Kidney (tissue), 14 donors: ENCODE results near the gene PHF2. TPM values are rescaled to one million over a fixed set of nuclear protein-coding genes. Genes with fewer than 3 reads are reported as not detected.

Experiments
- DNase-seq, 5 donors: peaks; one replicate each; pipeline ENCODE4 v3.0.0-alpha.2; 2013 to 2020
- FAIRE-seq: peaks from 2 replicates; lab custom pipeline; 2012; peaks lifted over from hg19 to GRCh38; lab: Jason Lieb, UNC
- H3K27ac ChIP-seq, 2 donors: one replicate each; pipeline ENCODE4 v1.7.0; 2013; ENCODE audit warnings: low read depth in 2 of 2, low read length in 2 of 2, inconsistent platforms in 1 of 2
- H3K27me3 ChIP-seq: one replicate; pipeline ENCODE4 v1.7.1; 2013; ENCODE audit warnings: low read length, inconsistent platforms; ENCODE audit not compliant: control insufficient read depth, insufficient read depth
- H3K36me3 ChIP-seq, 3 donors: one replicate each; pipeline versions ENCODE4 v1.7.0 to v1.7.1; 2013; ENCODE audit warnings: low read length in 3 of 3, control low read depth in 1 of 3, inconsistent platforms in 1 of 3; ENCODE audit not compliant: insufficient read depth in 3 of 3, control insufficient read depth in 2 of 3
- H3K4me1 ChIP-seq, 3 donors: one replicate each; pipeline versions ENCODE4 v1.7.0 to v1.7.1; 2013; ENCODE audit warnings: low read length in 3 of 3, inconsistent platforms in 1 of 3, low read depth in 1 of 3; ENCODE audit not compliant: control insufficient read depth in 2 of 3, insufficient read depth in 2 of 3
- H3K4me3 ChIP-seq, 3 donors: one replicate each; pipeline versions ENCODE4 v1.7.0 to v1.8.1; 2013; ENCODE audit warnings: low read length in 3 of 3, control low read depth in 1 of 3, inconsistent platforms in 1 of 3
- H3K9ac ChIP-seq, 3 donors: one replicate each; pipeline versions ENCODE4 v1.7.0 to v1.7.1; 2013; ENCODE audit warnings: low read length in 3 of 3, control low read depth in 1 of 3, inconsistent platforms in 1 of 3
- H3K9me3 ChIP-seq, 3 donors: one replicate each; pipeline versions ENCODE4 v1.7.0 to v1.7.1; 2013; ENCODE audit warnings: low read length in 3 of 3, control low read depth in 1 of 3, inconsistent platforms in 1 of 3; ENCODE audit not compliant: control insufficient read depth in 2 of 3, insufficient read depth in 1 of 3
- intact Hi-C: fragments of 100-400 bp; cut with DNase I; formaldehyde crosslinking; loops from one replicate; pipeline ENCODE4 v1.11.1; 2022
- polyA plus RNA-seq: library from polyadenylated mRNA; stranded (reverse); fragments of 350-450 nt; fragmentation: Illumina TruSeq; extraction: RNeasy Lipid Tissue Mini Kit (QIAGEN cat#74804); gene quantifications from one replicate; pipeline ENCODE4 v1.2.3, GENCODE V29; 2014; ENCODE audit warnings: low read depth, low replicate concordance; ENCODE audit not compliant: insufficient read depth
- total RNA-seq: library from RNA; stranded (reverse); fragmentation: NEBNext Ultra II Directional; extraction: Animal tissue kit (Norgen Biotek cat#: 25700); gene quantifications from one replicate; pipeline ENCODE4 v1.2.1, GENCODE V29; 2021
- TF ChIP-seq, protein P1 (sequence below): IDR thresholded peaks from 3 replicates; pipeline ENCODE4 v1.5.1; 2012; ENCODE audit warnings: mild to moderate bottlenecking, moderate library complexity, borderline replicate concordance; ENCODE audit not compliant: insufficient read depth; ENCODE audit errors: extremely low read depth
- donor health status: control.
- donor health status: control.
- donor health status: control.
- donor health status: control.
- donor health status: control.
- donor health status: DM: yes; HTN: yes; CAD: no.
- donor health status: Normal renal cell carcinoma (clear cell type).

The PHF2 gene
- total and polyA plus RNA-seq, 2 donors from 2014 or later = 10.2 to 30.7 TPM

DNA sequence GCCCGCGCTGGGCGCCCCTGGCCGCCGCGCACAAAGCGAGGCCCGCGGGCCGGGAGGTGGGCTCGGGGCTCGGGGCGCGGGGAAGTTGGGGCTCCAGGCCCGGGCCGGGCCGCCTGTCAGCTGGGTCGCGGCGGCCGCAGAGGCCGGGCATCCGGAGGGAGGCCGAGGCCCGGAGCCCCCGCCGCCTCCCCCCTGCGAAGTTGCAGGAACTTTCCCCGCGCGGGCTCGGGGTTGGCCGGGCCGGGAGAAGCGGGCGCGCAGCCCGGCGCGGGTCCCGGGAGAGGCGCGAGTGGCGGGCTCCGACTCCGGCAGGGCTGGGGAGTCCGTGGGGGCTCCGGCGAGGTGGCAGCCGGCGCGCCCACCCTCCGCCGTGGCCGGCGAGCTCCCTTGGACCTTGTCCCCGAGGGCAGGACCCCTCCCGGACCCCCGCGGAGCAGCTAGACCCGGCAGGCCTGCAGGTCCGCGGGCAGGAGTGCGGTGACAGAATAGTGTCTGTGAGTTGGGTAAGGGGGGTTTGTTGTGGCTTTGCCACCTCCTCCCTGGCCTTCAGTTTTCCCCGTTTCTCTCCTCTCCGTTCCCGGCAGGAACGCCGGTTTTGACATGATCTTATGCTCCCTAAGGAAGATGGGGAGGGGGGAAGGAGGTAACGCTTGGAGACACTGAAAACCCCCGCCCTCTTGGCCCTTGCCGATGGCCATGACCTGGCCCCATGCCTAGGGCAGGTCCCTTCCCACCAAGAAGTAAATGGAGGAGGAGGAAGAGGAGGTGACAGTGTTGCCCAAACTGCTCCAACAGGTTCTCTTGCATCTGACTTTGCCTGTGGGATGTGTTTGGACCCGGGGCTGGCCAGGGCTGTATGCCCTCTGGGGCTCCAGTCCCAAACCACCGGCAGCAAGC is 942 bp downstream of the PHF2 start:
- peak in 4 of 5 donors; percentile 32 to 87 (median 61) for DNase-seq
- Histone ChIP-seq H3K4me1 (peaks cover 0 to 34% (median 11%) of the 10 kb centered on the region in 3 donors), H3K9ac (peak overlapping the region; percentile 8 to 83 (median 75)), H3K27ac (peak overlapping the region; percentile 67 to 72), H3K4me3 (peak overlapping the region; percentile 53 to 84 (median 78)), H3K36me3 (no peaks in the 10 kb centered on the region), H3K9me3 (no peaks in the 10 kb centered on the region), H3K27me3 (no peaks in the 10 kb centered on the region)
- FAIRE-seq = no peak
- TF ChIP-seq, protein P1, sequence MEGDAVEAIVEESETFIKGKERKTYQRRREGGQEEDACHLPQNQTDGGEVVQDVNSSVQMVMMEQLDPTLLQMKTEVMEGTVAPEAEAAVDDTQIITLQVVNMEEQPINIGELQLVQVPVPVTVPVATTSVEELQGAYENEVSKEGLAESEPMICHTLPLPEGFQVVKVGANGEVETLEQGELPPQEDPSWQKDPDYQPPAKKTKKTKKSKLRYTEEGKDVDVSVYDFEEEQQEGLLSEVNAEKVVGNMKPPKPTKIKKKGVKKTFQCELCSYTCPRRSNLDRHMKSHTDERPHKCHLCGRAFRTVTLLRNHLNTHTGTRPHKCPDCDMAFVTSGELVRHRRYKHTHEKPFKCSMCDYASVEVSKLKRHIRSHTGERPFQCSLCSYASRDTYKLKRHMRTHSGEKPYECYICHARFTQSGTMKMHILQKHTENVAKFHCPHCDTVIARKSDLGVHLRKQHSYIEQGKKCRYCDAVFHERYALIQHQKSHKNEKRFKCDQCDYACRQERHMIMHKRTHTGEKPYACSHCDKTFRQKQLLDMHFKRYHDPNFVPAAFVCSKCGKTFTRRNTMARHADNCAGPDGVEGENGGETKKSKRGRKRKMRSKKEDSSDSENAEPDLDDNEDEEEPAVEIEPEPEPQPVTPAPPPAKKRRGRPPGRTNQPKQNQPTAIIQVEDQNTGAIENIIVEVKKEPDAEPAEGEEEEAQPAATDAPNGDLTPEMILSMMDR = no peak
- intact Hi-C loops = no loop called here

DNA sequence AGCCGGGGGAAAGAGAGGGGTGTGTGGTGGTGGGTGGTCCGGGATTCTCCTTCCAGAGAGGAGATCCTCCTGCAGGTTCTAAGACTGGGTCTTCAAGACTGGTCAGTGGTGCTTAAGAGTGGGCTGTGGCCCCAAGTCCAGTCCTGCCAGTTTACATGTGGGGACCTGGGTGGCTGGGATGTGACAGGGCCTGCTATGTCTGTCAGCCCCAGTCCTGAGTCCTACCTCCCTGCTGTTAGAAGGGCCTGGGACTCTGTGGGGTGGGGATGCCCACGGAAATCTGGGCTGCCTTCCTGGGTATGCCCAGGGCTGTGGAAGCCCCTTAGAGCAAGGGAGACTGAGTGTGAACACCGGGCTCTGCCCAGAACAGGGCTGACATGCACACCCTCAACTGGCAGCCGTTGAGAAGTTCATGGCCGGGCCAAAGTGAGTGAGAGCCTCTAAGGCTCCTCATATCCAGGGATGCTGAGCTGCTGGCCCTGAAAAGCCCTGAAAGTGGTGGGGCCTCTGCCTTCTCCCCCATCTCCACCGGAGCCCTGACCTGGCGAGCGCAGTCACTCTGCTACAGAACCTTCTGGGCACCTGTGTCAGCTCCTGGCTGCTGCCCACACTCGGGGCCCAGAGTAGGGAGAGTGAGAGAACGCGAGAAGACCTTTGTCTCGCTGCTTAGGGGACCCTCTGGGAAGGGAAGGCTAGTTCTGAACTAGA is 1.7 kb downstream of the PHF2 start:
- no peaks in the 10 kb centered on the region for H3K36me3 ChIP-seq
- no peak for FAIRE-seq
- H3K9me3 ChIP-seq = no peaks in the 10 kb centered on the region
- peak overlapping the region; percentile 53 to 84 (median 78) for H3K4me3 ChIP-seq
- peak overlapping the region; percentile 23 to 72 for H3K27ac ChIP-seq
- intact Hi-C loops = no loop called here
- TF ChIP-seq, protein P1 = no peak
- peak in 3 of 5 donors; percentile 28 to 51 (median 35) for DNase-seq
- peaks cover 0 to 35% (median 11%) of the 10 kb centered on the region in 3 donors for H3K4me1 ChIP-seq
- H3K27me3 ChIP-seq = no peaks in the 10 kb centered on the region
- peak overlapping the region in 2 of 3 donors; percentile 75 to 83 for H3K9ac ChIP-seq

DNA sequence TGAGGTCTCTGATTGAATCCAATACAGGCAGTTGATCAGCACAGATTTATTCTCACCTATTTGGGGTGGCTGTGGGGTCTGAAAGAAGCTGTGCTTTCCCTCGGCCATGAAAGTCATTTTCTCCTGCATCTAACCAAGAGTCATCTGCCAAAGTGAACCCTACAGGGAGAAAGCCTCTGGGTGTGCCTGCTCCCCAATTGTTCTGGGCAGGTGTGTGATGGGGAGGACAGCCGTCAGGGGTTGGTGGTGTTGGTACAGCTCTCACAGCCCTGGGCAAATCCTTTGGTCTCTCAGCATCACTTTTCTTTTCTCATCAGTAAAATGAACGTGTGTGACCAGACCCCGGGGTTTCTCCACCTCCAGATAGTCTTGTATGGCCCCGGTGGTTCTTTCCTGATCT is 2.5 kb downstream of the PHF2 start:
- no peaks in the 10 kb centered on the region for H3K36me3 ChIP-seq
- TF ChIP-seq, protein P1 = no peak
- no peak for FAIRE-seq
- peaks cover 0 to 35% (median 11%) of the 10 kb centered on the region in 3 donors for H3K4me1 ChIP-seq
- no peaks in the 10 kb centered on the region for H3K9me3 ChIP-seq
- DNase-seq = peak in 1 of 5 donors; percentile 27
- no peak overlapping the region for H3K27ac ChIP-seq
- H3K9ac ChIP-seq = no peak overlapping the region
- H3K4me3 ChIP-seq = no peak overlapping the region
- intact Hi-C loops = no loop called here
- H3K27me3 ChIP-seq = no peaks in the 10 kb centered on the region
